GM19328 (cell line): ENCODE results near the gene B4GALNT4.
"Not testable (repeated sequence)": the region's sequence is repeated elsewhere in the genome, so short reads cannot be mapped to it uniquely, and the experiment has no call there.

Experiments used
- ATAC-seq: cut with Tn5 transposase; IDR thresholded peaks from one replicate; pipeline ENCODE4 v1.9.1; 2021; ENCODE audit warnings: mild to moderate bottlenecking, moderate library complexity; ENCODE audit not compliant: unreplicated experiment

The B4GALNT4 gene

GRCh38 chr11:405954-406795 lies 36.9 kb downstream of the B4GALNT4 start:
- ATAC-seq, result no peak

GRCh38 chr11:406796-407650 lies 37.7 kb downstream of the B4GALNT4 start:
- peak; percentile 46 for ATAC-seq

- ATAC-seq, result no peak
These were observed 38.4 kb downstream of the B4GALNT4 start for GRCh38 chr11:407651-408123.

GRCh38 chr11:408154-409007 lies 39.1 kb downstream of the B4GALNT4 start:
- ATAC-seq, result no peak

- ATAC-seq, result no peak
These were observed 39.8 kb downstream of the B4GALNT4 start for GRCh38 chr11:409008-409599.

- no peak for ATAC-seq
These were observed 40.5 kb downstream of the B4GALNT4 start for GRCh38 chr11:409600-410483.

GRCh38 chr11:410711-411110 lies 41.4 kb downstream of the B4GALNT4 start:
- ATAC-seq, result not testable (repeated sequence)

GRCh38 chr11:411520-411919 lies 42.2 kb downstream of the B4GALNT4 start:
- ATAC-seq, result not testable (repeated sequence)

- no peak for ATAC-seq
These were observed 43.4 kb downstream of the B4GALNT4 start for GRCh38 chr11:412641-413119.

GRCh38 chr11:413120-414081 lies 44.1 kb downstream of the B4GALNT4 start:
- no peak for ATAC-seq

- no peak for ATAC-seq
These were observed 45.1 kb downstream of the B4GALNT4 start for GRCh38 chr11:414318-414857.

GRCh38 chr11:415640-416041 lies 46.3 kb downstream of the B4GALNT4 start:
- ATAC-seq, result no peak

- no peak for ATAC-seq
These were observed 46.9 kb downstream of the B4GALNT4 start for GRCh38 chr11:416051-416756.

- no peak for ATAC-seq
These were observed 47.7 kb downstream of the B4GALNT4 start for GRCh38 chr11:416757-417621.

- ATAC-seq, result no peak
These were observed 48.5 kb downstream of the B4GALNT4 start for GRCh38 chr11:417652-418342.
